PFSK-1 (cell line): Measurements from ENCODE around the gene SARDH.

ENCODE experiments used
- TAF1 ChIP-seq: IDR thresholded peaks from 2 replicates; pipeline ENCODE4 v1.6.1; 2012; ENCODE audit warnings: low read length, control low read depth, borderline replicate concordance; ENCODE audit not compliant: insufficient read depth
- TF ChIP-seq, protein P1 (sequence below), 2 experiments: IDR thresholded peaks; 2 replicates each; pipeline versions ENCODE4 v1.6.1 to v1.8.0; 2011 to 2012; ENCODE audit warnings: low read depth in 2 of 2, low read length in 2 of 2, control low read depth in 1 of 2, inconsistent platforms in 1 of 2, mild to moderate bottlenecking in 1 of 2, moderate library complexity in 1 of 2; ENCODE audit not compliant: insufficient read depth in 1 of 2

DNA sequence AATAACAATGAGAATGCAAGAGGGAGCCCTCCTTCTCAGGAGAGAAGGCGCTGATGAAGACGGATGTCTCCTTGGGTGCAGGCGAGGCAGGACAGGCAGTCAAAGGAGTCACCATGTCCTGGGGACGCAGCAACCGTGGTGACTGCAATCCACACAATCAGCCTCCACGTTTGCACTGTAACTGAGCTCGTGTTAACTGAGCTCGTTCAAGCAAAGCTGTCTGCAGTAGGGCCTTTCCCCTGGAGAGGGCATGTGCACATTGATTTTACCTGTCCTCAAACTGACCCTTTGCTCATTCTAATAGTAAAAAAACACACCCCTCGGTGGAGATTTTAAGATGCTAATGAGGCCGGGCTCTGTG lies 2.8 kb downstream of the SARDH start:
- TF ChIP-seq, protein P1, sequence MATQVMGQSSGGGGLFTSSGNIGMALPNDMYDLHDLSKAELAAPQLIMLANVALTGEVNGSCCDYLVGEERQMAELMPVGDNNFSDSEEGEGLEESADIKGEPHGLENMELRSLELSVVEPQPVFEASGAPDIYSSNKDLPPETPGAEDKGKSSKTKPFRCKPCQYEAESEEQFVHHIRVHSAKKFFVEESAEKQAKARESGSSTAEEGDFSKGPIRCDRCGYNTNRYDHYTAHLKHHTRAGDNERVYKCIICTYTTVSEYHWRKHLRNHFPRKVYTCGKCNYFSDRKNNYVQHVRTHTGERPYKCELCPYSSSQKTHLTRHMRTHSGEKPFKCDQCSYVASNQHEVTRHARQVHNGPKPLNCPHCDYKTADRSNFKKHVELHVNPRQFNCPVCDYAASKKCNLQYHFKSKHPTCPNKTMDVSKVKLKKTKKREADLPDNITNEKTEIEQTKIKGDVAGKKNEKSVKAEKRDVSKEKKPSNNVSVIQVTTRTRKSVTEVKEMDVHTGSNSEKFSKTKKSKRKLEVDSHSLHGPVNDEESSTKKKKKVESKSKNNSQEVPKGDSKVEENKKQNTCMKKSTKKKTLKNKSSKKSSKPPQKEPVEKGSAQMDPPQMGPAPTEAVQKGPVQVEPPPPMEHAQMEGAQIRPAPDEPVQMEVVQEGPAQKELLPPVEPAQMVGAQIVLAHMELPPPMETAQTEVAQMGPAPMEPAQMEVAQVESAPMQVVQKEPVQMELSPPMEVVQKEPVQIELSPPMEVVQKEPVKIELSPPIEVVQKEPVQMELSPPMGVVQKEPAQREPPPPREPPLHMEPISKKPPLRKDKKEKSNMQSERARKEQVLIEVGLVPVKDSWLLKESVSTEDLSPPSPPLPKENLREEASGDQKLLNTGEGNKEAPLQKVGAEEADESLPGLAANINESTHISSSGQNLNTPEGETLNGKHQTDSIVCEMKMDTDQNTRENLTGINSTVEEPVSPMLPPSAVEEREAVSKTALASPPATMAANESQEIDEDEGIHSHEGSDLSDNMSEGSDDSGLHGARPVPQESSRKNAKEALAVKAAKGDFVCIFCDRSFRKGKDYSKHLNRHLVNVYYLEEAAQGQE (IDR thresholded peaks at IDR 0.05; ENCODE audit: insufficient read depth in 1 of 2, low read depth in 2 of 2, low read length in 2 of 2), result no peak
- TF ChIP-seq TAF1, result no peak
